Thyroid gland (tissue), 4 donors: ENCODE data around the gene C3orf22. TPM values are rescaled to one million over a fixed set of nuclear protein-coding genes. Genes with fewer than 3 reads are reported as not detected.

Source experiments
- DNase-seq, 2 donors: peaks; one replicate each; pipeline ENCODE4 v3.0.0-alpha.2; 2019
- H3K27ac ChIP-seq, 3 donors: fragments of 200-600 bp; sonication (generic); 1 replicate in 2 of 3; 2 replicates in 1 of 3; pipeline ENCODE4 v1.5.1; 2016 to 2019; ENCODE audit warnings: mild to moderate bottlenecking in 1 of 3, moderate library complexity in 1 of 3
- H3K27me3 ChIP-seq: fragments of 200-600 bp; sonication (generic); one replicate; pipeline ENCODE4 v1.5.1; 2019
- H3K36me3 ChIP-seq, 2 donors: fragments of 200-600 bp; sonication (generic); one replicate each; pipeline ENCODE4 v1.5.1; 2016 to 2019
- H3K4me1 ChIP-seq, 2 donors: fragments of 200-600 bp; sonication (generic); one replicate each; pipeline ENCODE4 v1.5.1; 2017 to 2019
- H3K4me3 ChIP-seq, 3 donors: fragments of 200-600 bp; sonication (generic); replicated peaks in 1 of 3; 1 replicate in 2 of 3; 2 replicates in 1 of 3; pipeline ENCODE4 v1.5.1; 2016; ENCODE audit warnings: mild to moderate bottlenecking in 1 of 3
- H3K9me3 ChIP-seq: fragments of 200-600 bp; sonication (generic); one replicate; pipeline ENCODE4 v1.5.1; 2017
- POLR2A ChIP-seq, 2 donors: fragments of 450-650 bp; IDR thresholded peaks; one replicate each; pipeline ENCODE4 v1.6.1; 2017; ENCODE audit warnings: antibody characterized with exemption in 2 of 2, mild to moderate bottlenecking in 2 of 2, moderate library complexity in 1 of 2
- WGBS, 2 donors: methylation state at CpG; one replicate each; pipeline ENCODE4 v1.1.5; 2017; 5-methylcytosine and 5-hydroxymethylcytosine counted together
- intact Hi-C: fragments of 100-400 bp; cut with DNase I; formaldehyde crosslinking; loops from one replicate; pipeline ENCODE4 v1.15.1; 2023
- total RNA-seq, 4 donors: library from RNA; depleted of rRNA; stranded (reverse); fragments of >200 nt; gene quantifications; one replicate each; pipeline ENCODE4 v1.2.3, GENCODE V29; 2016
- TF ChIP-seq, protein P1 (sequence below), 6 experiments: fragments of 200-600 bp in 3 of 6; fragments of 450-650 bp in 3 of 6; sonication (generic) in 3 of 6; IDR thresholded peaks; one replicate each; pipeline ENCODE4 v1.5.1; 2016 to 2019; ENCODE audit warnings: antibody characterized with exemption in 6 of 6, mild to moderate bottlenecking in 2 of 6, inconsistent platforms in 1 of 6, moderate library complexity in 1 of 6

Gene C3orf22
- total RNA-seq, 4 donors from 2014 or later = not detected

DNA sequence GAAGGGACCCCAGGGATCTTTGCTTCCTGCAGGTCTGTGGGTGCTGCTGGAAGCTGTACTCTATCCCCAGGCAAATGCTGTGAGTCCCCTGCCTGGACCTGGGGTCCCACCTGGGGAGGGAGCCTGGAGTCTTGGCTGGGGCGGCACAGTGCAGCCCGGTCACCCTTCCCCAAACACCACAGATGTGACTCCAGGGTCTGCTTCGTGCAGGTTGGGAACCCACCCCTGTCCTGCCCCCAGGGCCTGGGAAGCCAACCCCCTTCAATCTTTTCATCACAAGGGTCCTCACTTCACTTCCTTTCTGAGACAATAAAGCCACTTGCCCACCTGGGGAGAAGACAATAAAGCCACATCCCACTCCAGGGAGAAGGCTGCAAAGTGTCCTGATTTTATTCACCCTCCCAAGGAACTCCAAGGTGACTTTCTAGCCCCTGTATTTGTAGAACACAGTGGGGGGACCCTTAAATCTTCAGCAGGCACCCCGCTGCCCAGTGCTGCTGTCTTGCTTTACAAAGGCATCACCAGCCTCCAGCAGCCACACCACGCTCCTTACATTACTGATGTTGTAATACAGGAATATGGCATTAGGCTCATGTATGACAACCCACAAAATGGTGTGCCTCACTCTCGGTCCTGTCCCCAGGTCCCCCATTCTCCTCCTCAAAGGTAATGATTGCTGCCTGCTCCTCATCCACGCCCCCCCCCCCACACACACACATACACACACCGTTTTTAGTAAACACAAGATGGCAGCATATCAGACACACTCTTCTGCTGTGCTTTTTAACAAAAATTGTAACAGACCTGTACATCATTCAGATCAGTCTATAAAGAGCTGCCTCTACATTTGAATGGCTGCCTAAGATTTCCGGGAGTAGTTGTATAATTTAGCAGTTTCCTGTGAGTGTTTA is 9.9 kb downstream of the C3orf22 start:
- H3K27me3 ChIP-seq = no peaks in the 10 kb centered on the region
- H3K36me3 ChIP-seq = no peaks in the 10 kb centered on the region
- intact Hi-C loops = no loop called here
- H3K4me3 ChIP-seq = no peak overlapping the region
- DNase-seq = no peak
- 53 to 62% methylated on average over 9 of the region's 9 CpGs for WGBS, 2 donors
- H3K9me3 ChIP-seq = no peaks in the 10 kb centered on the region
- no peak for TF ChIP-seq POLR2A (IDR thresholded peaks at IDR 0.05)
- TF ChIP-seq, protein P1, sequence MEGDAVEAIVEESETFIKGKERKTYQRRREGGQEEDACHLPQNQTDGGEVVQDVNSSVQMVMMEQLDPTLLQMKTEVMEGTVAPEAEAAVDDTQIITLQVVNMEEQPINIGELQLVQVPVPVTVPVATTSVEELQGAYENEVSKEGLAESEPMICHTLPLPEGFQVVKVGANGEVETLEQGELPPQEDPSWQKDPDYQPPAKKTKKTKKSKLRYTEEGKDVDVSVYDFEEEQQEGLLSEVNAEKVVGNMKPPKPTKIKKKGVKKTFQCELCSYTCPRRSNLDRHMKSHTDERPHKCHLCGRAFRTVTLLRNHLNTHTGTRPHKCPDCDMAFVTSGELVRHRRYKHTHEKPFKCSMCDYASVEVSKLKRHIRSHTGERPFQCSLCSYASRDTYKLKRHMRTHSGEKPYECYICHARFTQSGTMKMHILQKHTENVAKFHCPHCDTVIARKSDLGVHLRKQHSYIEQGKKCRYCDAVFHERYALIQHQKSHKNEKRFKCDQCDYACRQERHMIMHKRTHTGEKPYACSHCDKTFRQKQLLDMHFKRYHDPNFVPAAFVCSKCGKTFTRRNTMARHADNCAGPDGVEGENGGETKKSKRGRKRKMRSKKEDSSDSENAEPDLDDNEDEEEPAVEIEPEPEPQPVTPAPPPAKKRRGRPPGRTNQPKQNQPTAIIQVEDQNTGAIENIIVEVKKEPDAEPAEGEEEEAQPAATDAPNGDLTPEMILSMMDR (IDR thresholded peaks at IDR 0.05) = no peak
- no peak overlapping the region for H3K27ac ChIP-seq
- no peaks in the 10 kb centered on the region for H3K4me1 ChIP-seq

DNA sequence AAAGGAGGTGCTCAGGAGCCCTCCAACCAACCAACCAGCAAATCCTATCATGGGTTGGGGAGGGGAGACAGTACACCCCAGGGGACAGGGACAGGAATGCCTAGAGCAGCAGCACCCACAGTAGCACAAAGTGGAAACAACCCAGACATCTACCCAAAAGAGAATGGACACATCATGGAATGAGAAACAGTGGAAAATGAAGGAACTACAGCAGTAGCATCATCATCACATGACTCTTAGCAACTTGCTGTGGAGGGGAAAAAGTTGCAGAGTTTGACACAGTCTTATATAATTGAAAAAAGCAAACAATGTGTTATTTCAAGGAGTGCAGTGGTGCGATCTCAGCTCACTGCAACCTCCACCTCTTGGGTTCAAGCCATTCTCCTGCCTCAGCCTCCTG is 11.0 kb downstream of the C3orf22 start:
- H3K4me3 ChIP-seq = no peak overlapping the region
- 83% methylated on average over 1 of the region's 1 CpG for WGBS, 2 donors
- H3K36me3 ChIP-seq = no peaks in the 10 kb centered on the region
- no peaks in the 10 kb centered on the region for H3K27me3 ChIP-seq
- DNase-seq = no peak
- no peak overlapping the region for H3K27ac ChIP-seq
- no peak for TF ChIP-seq POLR2A (IDR thresholded peaks at IDR 0.05)
- TF ChIP-seq, protein P1 (IDR thresholded peaks at IDR 0.05) = no peak
- no peaks in the 10 kb centered on the region for H3K9me3 ChIP-seq
- no peaks in the 10 kb centered on the region for H3K4me1 ChIP-seq
- intact Hi-C loops = no loop called here

DNA sequence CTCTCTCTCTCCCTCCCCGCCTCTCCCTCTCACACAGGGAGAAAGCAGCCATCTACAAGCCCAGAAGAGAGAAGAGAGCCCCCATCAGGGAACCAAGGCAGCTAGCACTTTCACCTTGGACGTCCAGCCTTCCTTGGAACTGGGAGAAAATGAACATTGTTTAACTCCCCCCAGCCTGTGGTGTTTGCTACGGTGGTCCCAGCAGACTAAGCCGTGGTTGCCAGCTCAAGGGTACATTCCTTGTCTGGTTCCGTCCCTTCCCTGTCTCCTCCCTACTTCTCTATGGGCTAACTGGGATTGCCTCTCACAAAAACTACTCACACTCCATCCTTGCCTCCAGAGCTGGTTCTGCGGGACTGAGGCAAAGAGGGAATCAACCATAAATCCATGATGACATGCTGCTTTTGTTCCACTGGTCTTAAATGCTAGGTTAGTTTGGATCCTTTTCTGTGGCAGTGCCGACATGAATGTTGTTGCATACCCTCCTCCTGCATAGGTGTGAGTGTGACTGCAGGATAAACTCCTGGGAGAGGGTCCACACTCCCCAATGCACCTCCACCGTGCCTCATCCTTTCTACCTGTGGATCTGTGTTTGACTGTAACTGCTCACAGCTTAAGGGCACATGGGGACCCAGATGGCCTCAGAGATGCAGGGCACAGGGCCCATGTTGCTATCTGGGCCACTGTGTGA is 12.0 kb downstream of the C3orf22 start:
- Histone ChIP-seq H3K27ac (no peak overlapping the region), H3K4me3 (no peak overlapping the region), H3K9me3 (no peaks in the 10 kb centered on the region), H3K36me3 (no peaks in the 10 kb centered on the region), H3K27me3 (peaks cover 3% of the 10 kb centered on the region), H3K4me1 (no peaks in the 10 kb centered on the region)
- TF ChIP-seq, protein P1 (IDR thresholded peaks at IDR 0.05) = no peak
- TF ChIP-seq POLR2A (IDR thresholded peaks at IDR 0.05) = no peak
- intact Hi-C loops = no loop called here
- DNase-seq = no peak
- 82 to 89% methylated on average over 8 of the region's 8 CpGs for WGBS, 2 donors

DNA sequence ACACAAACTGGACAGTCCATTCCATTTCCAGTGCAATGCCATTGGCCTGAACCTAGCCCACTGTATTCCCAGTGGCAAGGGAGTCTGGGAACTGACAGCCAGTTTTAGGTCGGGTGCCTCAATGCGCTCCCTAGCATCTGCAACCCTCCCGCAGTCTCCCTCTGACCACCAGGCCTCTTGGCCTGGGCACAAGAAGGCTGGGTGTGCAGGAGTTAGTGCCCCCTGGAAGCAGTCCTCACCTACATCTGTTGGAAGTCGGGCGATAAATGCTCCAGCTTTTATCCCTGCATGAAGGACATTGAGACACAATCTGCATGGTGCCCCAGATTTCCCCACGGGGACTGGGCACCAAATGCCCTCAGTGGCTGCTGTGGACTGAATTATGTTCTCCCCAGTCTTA is 12.7 kb downstream of the C3orf22 start:
- Histone ChIP-seq H3K9me3 (no peaks in the 10 kb centered on the region), H3K27me3 (peaks cover 6% of the 10 kb centered on the region), H3K4me1 (no peaks in the 10 kb centered on the region), H3K4me3 (no peak overlapping the region), H3K27ac (no peak overlapping the region), H3K36me3 (no peaks in the 10 kb centered on the region)
- WGBS, 2 donors = 93% methylated on average over 6 of the region's 6 CpGs
- no peak for DNase-seq
- intact Hi-C loops = no loop called here
- TF ChIP-seq, protein P1 (IDR thresholded peaks at IDR 0.05) = no peak
- TF ChIP-seq POLR2A (IDR thresholded peaks at IDR 0.05) = no peak

DNA sequence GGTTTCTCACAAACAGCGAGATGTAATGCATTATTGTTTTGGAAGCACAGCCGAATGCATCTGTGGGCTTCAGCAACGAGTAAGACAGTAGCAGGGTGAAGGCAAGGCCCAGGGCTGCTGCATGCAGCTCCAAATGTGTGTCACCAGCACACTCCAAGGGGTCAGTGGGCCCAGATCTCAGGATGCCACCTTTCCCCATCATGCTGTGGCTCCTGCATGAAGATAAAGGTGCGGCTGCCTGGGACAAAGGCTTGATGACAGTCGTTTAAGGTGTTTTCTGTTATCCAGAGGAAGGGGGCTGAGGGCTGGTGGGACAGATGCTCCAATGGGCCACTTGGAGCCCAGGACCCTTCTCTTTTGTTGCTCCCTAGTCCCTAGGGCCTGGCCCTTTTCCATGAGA is 13.2 kb downstream of the C3orf22 start:
- Histone ChIP-seq H3K36me3 (no peaks in the 10 kb centered on the region), H3K4me1 (no peaks in the 10 kb centered on the region), H3K27ac (no peak overlapping the region), H3K27me3 (peaks cover 6% of the 10 kb centered on the region), H3K4me3 (no peak overlapping the region), H3K9me3 (no peaks in the 10 kb centered on the region)
- no peak for DNase-seq
- TF ChIP-seq, protein P1 (IDR thresholded peaks at IDR 0.05) = no peak
- no peak for TF ChIP-seq POLR2A (IDR thresholded peaks at IDR 0.05)
- 87 to 95% methylated on average over 5 of the region's 5 CpGs for WGBS, 2 donors
- intact Hi-C loops = no loop called here
